ENCODE measurements around the gene PSENEN. TPM values are rescaled to one million over a fixed set of nuclear protein-coding genes. Genes with fewer than 3 reads are reported as not detected.

The PSENEN gene
- total and polyA plus RNA-seq, 2 of the 8 experiments (the other 6 are each of a cell fraction or from before 2014, with no cell fraction given) = 66.7 to 75.3 TPM

DNA sequence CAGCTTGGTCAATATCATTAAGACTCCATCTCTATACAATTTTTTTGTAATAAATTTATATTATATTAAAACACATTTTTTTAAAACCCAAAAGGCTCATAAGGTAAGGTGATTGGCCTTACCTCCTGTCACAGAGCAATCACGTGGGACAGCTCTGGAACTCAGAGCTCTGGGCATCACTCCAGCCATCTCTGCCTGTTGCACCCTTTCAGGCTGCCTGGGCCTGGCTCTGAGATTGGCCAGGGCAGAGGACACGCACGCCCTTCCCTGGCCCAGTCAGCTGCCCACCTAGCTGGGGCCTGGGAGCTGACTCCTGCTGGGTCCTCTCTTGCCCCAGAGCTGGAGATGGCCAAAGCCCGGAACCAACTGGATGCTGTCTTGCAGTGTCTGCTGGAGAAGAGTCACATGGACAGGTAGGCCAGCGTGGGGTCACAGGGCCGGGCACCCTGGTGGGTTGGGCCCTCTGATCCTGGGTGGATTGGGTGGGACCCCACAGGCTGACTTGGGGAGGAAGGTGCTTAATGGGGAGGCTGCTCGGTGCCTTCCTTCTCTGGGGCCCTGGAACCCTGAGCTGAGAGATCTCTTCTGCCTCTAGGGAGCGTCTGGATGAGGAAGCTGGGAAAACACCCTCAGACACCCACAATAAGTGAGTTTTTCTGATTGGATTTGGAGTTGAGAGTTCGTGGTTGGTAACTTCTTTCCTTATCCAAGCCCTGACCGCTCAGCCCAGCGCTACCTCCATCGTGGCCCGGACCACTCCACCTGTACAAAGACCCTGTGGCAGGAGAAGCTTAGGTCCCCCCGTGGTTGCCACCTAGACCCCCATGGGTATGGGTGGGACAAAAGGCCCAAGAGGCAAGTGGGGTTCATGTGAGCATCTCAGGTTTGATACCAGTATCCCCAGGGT lies 6.6 kb downstream of the PSENEN start (continued):
- TF ChIP-seq, protein P1, sequence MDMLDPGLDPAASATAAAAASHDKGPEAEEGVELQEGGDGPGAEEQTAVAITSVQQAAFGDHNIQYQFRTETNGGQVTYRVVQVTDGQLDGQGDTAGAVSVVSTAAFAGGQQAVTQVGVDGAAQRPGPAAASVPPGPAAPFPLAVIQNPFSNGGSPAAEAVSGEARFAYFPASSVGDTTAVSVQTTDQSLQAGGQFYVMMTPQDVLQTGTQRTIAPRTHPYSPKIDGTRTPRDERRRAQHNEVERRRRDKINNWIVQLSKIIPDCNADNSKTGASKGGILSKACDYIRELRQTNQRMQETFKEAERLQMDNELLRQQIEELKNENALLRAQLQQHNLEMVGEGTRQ (IDR thresholded peaks at IDR 0.05; ENCODE audit: low read length) = no peak
- TF ChIP-seq MAFK (IDR thresholded peaks at IDR 0.05; ENCODE audit: low read depth, low read length) (no peak), SRF (IDR thresholded peaks at IDR 0.05; ENCODE audit: low read depth, low read length) (no peak), RBBP5 (IDR thresholded peaks at IDR 0.05; ENCODE audit: borderline replicate concordance, low read depth, low read length) (no peak), YY1 (IDR thresholded peaks at IDR 0.05; ENCODE audit: low read depth, low read length) (no peak), GABPA (IDR thresholded peaks at IDR 0.05; ENCODE audit: borderline replicate concordance, insufficient read depth, low read length) (no peak), TAF7 (optimal IDR thresholded peaks at IDR 0.05; ENCODE audit: borderline replicate concordance, low read depth, low read length) (no peak)
- TF ChIP-seq, protein P2, sequence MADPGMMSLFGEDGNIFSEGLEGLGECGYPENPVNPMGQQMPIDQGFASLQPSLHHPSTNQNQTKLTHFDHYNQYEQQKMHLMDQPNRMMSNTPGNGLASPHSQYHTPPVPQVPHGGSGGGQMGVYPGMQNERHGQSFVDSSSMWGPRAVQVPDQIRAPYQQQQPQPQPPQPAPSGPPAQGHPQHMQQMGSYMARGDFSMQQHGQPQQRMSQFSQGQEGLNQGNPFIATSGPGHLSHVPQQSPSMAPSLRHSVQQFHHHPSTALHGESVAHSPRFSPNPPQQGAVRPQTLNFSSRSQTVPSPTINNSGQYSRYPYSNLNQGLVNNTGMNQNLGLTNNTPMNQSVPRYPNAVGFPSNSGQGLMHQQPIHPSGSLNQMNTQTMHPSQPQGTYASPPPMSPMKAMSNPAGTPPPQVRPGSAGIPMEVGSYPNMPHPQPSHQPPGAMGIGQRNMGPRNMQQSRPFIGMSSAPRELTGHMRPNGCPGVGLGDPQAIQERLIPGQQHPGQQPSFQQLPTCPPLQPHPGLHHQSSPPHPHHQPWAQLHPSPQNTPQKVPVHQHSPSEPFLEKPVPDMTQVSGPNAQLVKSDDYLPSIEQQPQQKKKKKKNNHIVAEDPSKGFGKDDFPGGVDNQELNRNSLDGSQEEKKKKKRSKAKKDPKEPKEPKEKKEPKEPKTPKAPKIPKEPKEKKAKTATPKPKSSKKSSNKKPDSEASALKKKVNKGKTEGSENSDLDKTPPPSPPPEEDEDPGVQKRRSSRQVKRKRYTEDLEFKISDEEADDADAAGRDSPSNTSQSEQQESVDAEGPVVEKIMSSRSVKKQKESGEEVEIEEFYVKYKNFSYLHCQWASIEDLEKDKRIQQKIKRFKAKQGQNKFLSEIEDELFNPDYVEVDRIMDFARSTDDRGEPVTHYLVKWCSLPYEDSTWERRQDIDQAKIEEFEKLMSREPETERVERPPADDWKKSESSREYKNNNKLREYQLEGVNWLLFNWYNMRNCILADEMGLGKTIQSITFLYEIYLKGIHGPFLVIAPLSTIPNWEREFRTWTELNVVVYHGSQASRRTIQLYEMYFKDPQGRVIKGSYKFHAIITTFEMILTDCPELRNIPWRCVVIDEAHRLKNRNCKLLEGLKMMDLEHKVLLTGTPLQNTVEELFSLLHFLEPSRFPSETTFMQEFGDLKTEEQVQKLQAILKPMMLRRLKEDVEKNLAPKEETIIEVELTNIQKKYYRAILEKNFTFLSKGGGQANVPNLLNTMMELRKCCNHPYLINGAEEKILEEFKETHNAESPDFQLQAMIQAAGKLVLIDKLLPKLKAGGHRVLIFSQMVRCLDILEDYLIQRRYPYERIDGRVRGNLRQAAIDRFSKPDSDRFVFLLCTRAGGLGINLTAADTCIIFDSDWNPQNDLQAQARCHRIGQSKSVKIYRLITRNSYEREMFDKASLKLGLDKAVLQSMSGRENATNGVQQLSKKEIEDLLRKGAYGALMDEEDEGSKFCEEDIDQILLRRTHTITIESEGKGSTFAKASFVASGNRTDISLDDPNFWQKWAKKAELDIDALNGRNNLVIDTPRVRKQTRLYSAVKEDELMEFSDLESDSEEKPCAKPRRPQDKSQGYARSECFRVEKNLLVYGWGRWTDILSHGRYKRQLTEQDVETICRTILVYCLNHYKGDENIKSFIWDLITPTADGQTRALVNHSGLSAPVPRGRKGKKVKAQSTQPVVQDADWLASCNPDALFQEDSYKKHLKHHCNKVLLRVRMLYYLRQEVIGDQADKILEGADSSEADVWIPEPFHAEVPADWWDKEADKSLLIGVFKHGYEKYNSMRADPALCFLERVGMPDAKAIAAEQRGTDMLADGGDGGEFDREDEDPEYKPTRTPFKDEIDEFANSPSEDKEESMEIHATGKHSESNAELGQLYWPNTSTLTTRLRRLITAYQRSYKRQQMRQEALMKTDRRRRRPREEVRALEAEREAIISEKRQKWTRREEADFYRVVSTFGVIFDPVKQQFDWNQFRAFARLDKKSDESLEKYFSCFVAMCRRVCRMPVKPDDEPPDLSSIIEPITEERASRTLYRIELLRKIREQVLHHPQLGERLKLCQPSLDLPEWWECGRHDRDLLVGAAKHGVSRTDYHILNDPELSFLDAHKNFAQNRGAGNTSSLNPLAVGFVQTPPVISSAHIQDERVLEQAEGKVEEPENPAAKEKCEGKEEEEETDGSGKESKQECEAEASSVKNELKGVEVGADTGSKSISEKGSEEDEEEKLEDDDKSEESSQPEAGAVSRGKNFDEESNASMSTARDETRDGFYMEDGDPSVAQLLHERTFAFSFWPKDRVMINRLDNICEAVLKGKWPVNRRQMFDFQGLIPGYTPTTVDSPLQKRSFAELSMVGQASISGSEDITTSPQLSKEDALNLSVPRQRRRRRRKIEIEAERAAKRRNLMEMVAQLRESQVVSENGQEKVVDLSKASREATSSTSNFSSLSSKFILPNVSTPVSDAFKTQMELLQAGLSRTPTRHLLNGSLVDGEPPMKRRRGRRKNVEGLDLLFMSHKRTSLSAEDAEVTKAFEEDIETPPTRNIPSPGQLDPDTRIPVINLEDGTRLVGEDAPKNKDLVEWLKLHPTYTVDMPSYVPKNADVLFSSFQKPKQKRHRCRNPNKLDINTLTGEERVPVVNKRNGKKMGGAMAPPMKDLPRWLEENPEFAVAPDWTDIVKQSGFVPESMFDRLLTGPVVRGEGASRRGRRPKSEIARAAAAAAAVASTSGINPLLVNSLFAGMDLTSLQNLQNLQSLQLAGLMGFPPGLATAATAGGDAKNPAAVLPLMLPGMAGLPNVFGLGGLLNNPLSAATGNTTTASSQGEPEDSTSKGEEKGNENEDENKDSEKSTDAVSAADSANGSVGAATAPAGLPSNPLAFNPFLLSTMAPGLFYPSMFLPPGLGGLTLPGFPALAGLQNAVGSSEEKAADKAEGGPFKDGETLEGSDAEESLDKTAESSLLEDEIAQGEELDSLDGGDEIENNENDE (IDR thresholded peaks at IDR 0.05; ENCODE audit: insufficient replicate concordance, low read length) = no peak

All from H1 (cell line).